Mucosa of descending colon (tissue), 3 donors: ENCODE measurements around the gene ZKSCAN4. TPM values are rescaled to one million over a fixed set of nuclear protein-coding genes. Genes with fewer than 3 reads are reported as not detected.
A peak's percentile ranks its signal among the peaks of the same experiment; 100 is the strongest.

ENCODE experiments used
- ATAC-seq: fragments of 200-7000 bp; cut with Tn5 transposase; one replicate; pipeline ENCODE4 v1.9.1; 2020; ENCODE audit warnings: mild to moderate bottlenecking, moderate library complexity
- DNase-seq, 3 donors: peaks; one replicate each; pipeline ENCODE4 v3.0.0-alpha.2; 2020
- H3K36me3 ChIP-seq: fragments of 200-600 bp; one replicate; pipeline ENCODE4 v1.8.0; 2021; ENCODE audit warnings: low read depth, mild to moderate bottlenecking
- H3K4me1 ChIP-seq: fragments of 200-600 bp; one replicate; pipeline ENCODE4 v1.8.0; 2021; ENCODE audit warnings: low read depth, mild to moderate bottlenecking
- H3K4me3 ChIP-seq: fragments of 200-600 bp; one replicate; pipeline ENCODE4 v1.8.0; 2021; ENCODE audit warnings: mild to moderate bottlenecking
- H3K9me3 ChIP-seq: fragments of 200-600 bp; one replicate; pipeline ENCODE4 v1.8.0; 2021; ENCODE audit warnings: mild to moderate bottlenecking
- CTCF ChIP-seq: fragments of 200-600 bp; IDR thresholded peaks from one replicate; pipeline ENCODE4 v1.8.0; 2022; ENCODE audit warnings: antibody characterized with exemption, mild to moderate bottlenecking
- intact Hi-C, 2 donors: fragments of 100-400 bp; cut with DNase I in 1 of 2; cut with micrococcal nuclease in 1 of 2; formaldehyde crosslinking; loops; one replicate each; pipeline versions ENCODE4 v1.11.0 to v1.11.1; 2022; cut with DNase I, micrococcal nuclease
- total RNA-seq, 3 donors: library from RNA; stranded (reverse); fragmentation: NEBNext Ultra II Directional in 2 of 3; extraction: Animal tissue kit (Norgen Biotek cat#: 25700) in 2 of 3; gene quantifications; one replicate each; pipeline versions ENCODE4 v1.2.1 to v1.2.4, GENCODE V29; 2021 to 2023
- donor health status: DM: no; HTN: no; CAD: no; lungs with moderate emphysema.
- donor health status: DM: no; HTN: no; CAD: no.
- donor health status: DM: no; HTN: yes; CAD: no.

The ZKSCAN4 gene
- total RNA-seq, 3 donors from 2014 or later, result 4.0 to 6.1 (median 5.5) TPM

DNA sequence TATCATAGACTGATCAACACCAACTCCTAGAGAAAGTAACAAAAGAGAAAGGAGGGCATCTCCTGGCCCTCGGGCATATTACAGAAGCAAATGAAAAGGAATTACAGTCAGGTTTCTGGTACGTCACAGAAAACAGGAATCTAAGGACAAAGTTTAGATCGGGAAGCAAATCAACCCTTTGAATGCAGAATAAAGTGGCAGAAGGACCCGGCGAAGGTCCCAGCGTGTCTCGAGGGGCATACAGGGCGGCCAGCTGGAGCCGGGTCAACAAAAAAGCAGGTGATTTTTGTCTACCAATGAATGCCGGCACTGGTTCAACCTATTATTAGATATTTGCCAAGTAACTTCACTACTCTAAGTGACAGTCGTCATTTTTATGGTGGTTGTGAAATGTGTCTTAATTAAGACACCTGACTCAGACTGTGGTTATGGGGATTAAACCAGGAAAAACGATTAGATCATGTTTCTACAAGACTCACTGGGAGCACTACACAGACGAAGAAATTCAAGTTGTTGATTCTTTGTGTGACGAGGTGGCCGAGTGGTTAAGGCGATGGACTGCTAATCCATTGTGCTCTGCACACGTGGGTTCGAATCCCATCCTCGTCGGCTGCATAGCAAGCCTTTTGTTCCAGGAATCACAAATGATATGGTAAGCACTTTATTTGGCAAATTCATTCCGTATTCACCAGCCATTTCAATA is 39.4 kb downstream of the ZKSCAN4 start:
- no peaks in the 10 kb centered on the region for H3K36me3 ChIP-seq
- ATAC-seq, result peak; percentile 78
- TF ChIP-seq CTCF, result no peak
- no peaks in the 10 kb centered on the region for H3K4me1 ChIP-seq
- no peak overlapping the region for H3K4me3 ChIP-seq
- intact Hi-C loops, result loop anchor here in 1 of 2 donors (5.0 kb wide), 1 partner anchor 70 kb away; the partner anchor contains the start of gene ZKSCAN8
- peak; percentile 56 to 76 (median 76) for DNase-seq
- no peaks in the 10 kb centered on the region for H3K9me3 ChIP-seq

DNA sequence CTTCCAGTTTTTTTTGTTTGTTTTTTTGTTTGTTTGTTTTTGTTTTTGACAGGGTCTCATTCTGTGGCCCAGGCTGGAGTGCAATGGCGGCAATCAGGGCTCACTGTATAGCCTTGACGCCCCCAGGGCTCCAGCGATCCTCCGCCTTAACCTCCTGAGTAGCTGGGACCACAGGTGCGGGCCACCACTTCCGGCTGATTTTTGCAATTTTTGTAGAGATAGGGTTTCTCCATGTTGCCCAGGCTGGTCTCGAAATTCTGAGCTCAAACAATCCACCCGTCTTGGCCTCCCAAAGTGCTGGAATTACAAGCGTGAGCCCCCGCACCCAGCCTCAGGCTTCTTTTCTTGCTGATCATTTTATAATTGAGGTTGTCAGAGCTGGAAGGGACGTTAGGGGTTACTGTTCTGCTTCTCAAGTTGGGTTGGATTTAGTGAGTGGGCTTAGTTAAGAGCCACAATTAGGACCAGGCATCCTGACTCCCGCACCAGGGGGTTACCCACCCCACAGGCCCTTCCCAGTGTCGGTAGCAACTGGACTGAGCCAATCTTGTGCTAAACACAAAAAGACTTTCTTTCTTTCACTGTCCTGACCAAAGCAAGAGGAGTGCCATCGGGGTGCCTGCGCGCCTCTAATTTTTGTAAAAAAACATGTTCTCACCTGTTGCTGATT is 40.1 kb downstream of the ZKSCAN4 start:
- ATAC-seq (no peak), DNase-seq (no peak)
- no peaks in the 10 kb centered on the region for H3K4me1 ChIP-seq
- H3K9me3 ChIP-seq, result no peaks in the 10 kb centered on the region
- H3K36me3 ChIP-seq, result no peaks in the 10 kb centered on the region
- TF ChIP-seq CTCF, result no peak
- no peak overlapping the region for H3K4me3 ChIP-seq
- intact Hi-C loops, result loop anchor here in 1 of 2 donors (5.0 kb wide), 1 partner anchor 70 kb away; the partner anchor contains the start of gene ZKSCAN8

GRCh38 chr6:28209753-28210535 is 42.1 kb downstream of the ZKSCAN4 start:
- DNase-seq, result no peak

GRCh38 chr6:28208111-28208659 is 43.9 kb downstream of the ZKSCAN4 start:
- Histone ChIP-seq H3K9me3 (no peaks in the 10 kb centered on the region), H3K4me3 (no peak overlapping the region), H3K36me3 (no peaks in the 10 kb centered on the region), H3K4me1 (peaks cover 3% of the 10 kb centered on the region)
- intact Hi-C loops, result no loop called here
- TF ChIP-seq CTCF, result no peak
- ATAC-seq, result peak; percentile 4
- DNase-seq, result peak in 1 of 3 donors; percentile 39

More at GRCh38 chr6:28209753-28210535, 42.1 kb downstream of the ZKSCAN4 start:
- no peak for TF ChIP-seq CTCF
- ATAC-seq, result no peak
- Histone ChIP-seq H3K4me1 (peaks cover 3% of the 10 kb centered on the region), H3K9me3 (no peaks in the 10 kb centered on the region), H3K36me3 (no peaks in the 10 kb centered on the region), H3K4me3 (no peak overlapping the region)
- intact Hi-C loops, result loop anchor here in 1 of 2 donors (5.0 kb wide), 1 partner anchor 68 kb away; the partner anchor contains the start of gene ZKSCAN8

GRCh38 chr6:28207510-28208110 is 44.5 kb downstream of the ZKSCAN4 start:
- H3K9me3 ChIP-seq, result no peaks in the 10 kb centered on the region
- DNase-seq, result peak; percentile 56 to 71 (median 66)
- TF ChIP-seq CTCF, result no peak
- no peaks in the 10 kb centered on the region for H3K36me3 ChIP-seq
- ATAC-seq, result peak; percentile 86
- peaks cover 3% of the 10 kb centered on the region for H3K4me1 ChIP-seq
- intact Hi-C loops, result no loop called here
- no peak overlapping the region for H3K4me3 ChIP-seq
